Transverse colon (tissue), 4 donors: ENCODE results near the gene KCNE1. TPM values are rescaled to one million over a fixed set of nuclear protein-coding genes. Genes with fewer than 3 reads are reported as not detected.
A peak's percentile ranks its signal among the peaks of the same experiment; 100 is the strongest.

Experiments used
- DNase-seq: peaks from one replicate; pipeline ENCODE4 v3.0.0-alpha.2; 2019
- H3K27ac ChIP-seq, 4 donors: fragments of 200-600 bp; sonication (generic); 2 replicates each; pipeline ENCODE4 v1.5.1; 2016 to 2018; ENCODE audit warnings: inconsistent platforms in 4 of 4
- H3K27me3 ChIP-seq: fragments of 200-600 bp; sonication (generic); 2 replicates; pipeline ENCODE4 v1.5.1; 2017; ENCODE audit warnings: inconsistent platforms
- H3K36me3 ChIP-seq, 4 donors: fragments of 200-600 bp; sonication (generic); 2 replicates each; pipeline ENCODE4 v1.5.1; 2017 to 2019; ENCODE audit warnings: inconsistent platforms in 4 of 4
- H3K4me1 ChIP-seq, 4 donors: fragments of 200-600 bp; sonication (generic); 2 replicates each; pipeline ENCODE4 v1.5.1; 2017 to 2020; ENCODE audit warnings: inconsistent platforms in 4 of 4
- H3K4me3 ChIP-seq, 4 donors: fragments of 200-600 bp; sonication (generic); 1 replicate in 1 of 4; 2 replicates in 3 of 4; pipeline versions ENCODE4 v1.5.1 to v1.6.1; 2017 to 2019; ENCODE audit warnings: inconsistent platforms in 4 of 4
- H3K9me3 ChIP-seq, 2 donors: fragments of 200-600 bp; sonication (generic); 2 replicates each; pipeline ENCODE4 v1.5.1; 2017 to 2019; ENCODE audit warnings: inconsistent platforms in 2 of 2
- CTCF ChIP-seq, 5 experiments: fragments of 200-600 bp in 3 of 5; fragments of 450-650 bp in 2 of 5; sonication (generic) in 3 of 5; IDR thresholded peaks; 1 replicate in 2 of 5; 2 replicates in 3 of 5; pipeline ENCODE4 v1.5.1; 2016 to 2017; ENCODE audit warnings: antibody characterized with exemption in 5 of 5, inconsistent platforms in 3 of 5, mild to moderate bottlenecking in 2 of 5, moderate library complexity in 1 of 5
- EP300 ChIP-seq: sonication (generic); formaldehyde crosslinking; IDR thresholded peaks from one replicate; pipeline ENCODE4 v1.6.1; 2017; ENCODE audit warnings: antibody characterized with exemption, low read depth
- POLR2A ChIP-seq: fragments of 450-650 bp; IDR thresholded peaks from one replicate; pipeline ENCODE4 v1.6.1; 2016; ENCODE audit warnings: antibody characterized with exemption, mild to moderate bottlenecking, moderate library complexity
- POLR2AphosphoS5 ChIP-seq, 3 donors: sonication (generic); formaldehyde crosslinking; IDR thresholded peaks; one replicate each; pipeline ENCODE4 v1.6.1; 2016; ENCODE audit warnings: antibody characterized with exemption in 3 of 3
- WGBS, 2 donors: methylation state at CpG; one replicate each; pipeline ENCODE4 v1.1.5; 2018; ENCODE audit warnings: low coverage in 1 of 2; 5-methylcytosine and 5-hydroxymethylcytosine counted together
- in situ Hi-C, 4 donors: fragments of 200-750 bp; cut with MboI; loops; one replicate each; pipeline versions ENCODE4 v1.15.0 to v1.15.1; 2017; ENCODE audit warnings: low sequenced_read_pairs in 3 of 4, low pct_ligation_motif_present in 1 of 4, low pct_unique_long_range_greater_than_20kb in 1 of 4
- intact Hi-C: fragments of 100-400 bp; cut with DNase I; formaldehyde crosslinking; loops from one replicate; pipeline ENCODE4 v1.15.1; 2023; ENCODE audit warnings: low total_unique reads
- total RNA-seq, 4 donors: library from RNA; depleted of rRNA; stranded (reverse); fragments of >200 nt; gene quantifications; one replicate each; pipeline ENCODE4 v1.1.0, GENCODE V29; 2016

KCNE1 gene
- total RNA-seq, 4 donors from 2014 or later = 1.5 to 2.6 (median 2.4) TPM; not detected in 1

GRCh38 chr21:34523019-34523555, 11.1 kb upstream of the KCNE1 start:
- Histone ChIP-seq H3K27ac (peak overlapping the region; percentile 89 to 97 (median 94)), H3K36me3 (peaks cover 0 to 6% (median under 1%) of the 10 kb centered on the region in 4 donors), H3K4me3 (no peak overlapping the region), H3K27me3 (no peaks in the 10 kb centered on the region), H3K9me3 (no peaks in the 10 kb centered on the region), H3K4me1 (peaks cover 20 to 61% (median 51%) of the 10 kb centered on the region in 4 donors)
- DNase-seq = peak; percentile 55
- peak in 1 of 3 donors; percentile 2 for TF ChIP-seq POLR2AphosphoS5 (IDR thresholded peaks at IDR 0.05)
- TF ChIP-seq CTCF (IDR thresholded peaks at IDR 0.05) = no peak
- intact Hi-C loops = no loop called here
- 59 to 83% methylated on average over 2 to 7 of the region's 7 CpGs for WGBS, 2 donors
- in situ Hi-C loops = no loop called here

GRCh38 chr21:34522284-34522683, 10.3 kb upstream of the KCNE1 start:
- DNase-seq = peak; percentile 61
- TF ChIP-seq POLR2AphosphoS5 (IDR thresholded peaks at IDR 0.05) (no peak), CTCF (IDR thresholded peaks at IDR 0.05) (no peak), POLR2A (no peak), EP300 (no peak)
- intact Hi-C loops = no loop called here
- no peaks in the 10 kb centered on the region for H3K27me3 ChIP-seq
- in situ Hi-C loops = no loop called here
- H3K9me3 ChIP-seq = no peaks in the 10 kb centered on the region
- peaks cover 0 to 10% (median 2%) of the 10 kb centered on the region in 4 donors for H3K36me3 ChIP-seq
- H3K4me3 ChIP-seq = no peak overlapping the region
- peak overlapping the region; percentile 89 to 97 (median 94) for H3K27ac ChIP-seq
- 58 to 79% methylated on average over 2 to 6 of the region's 6 CpGs for WGBS, 2 donors
- peaks cover 17 to 53% (median 48%) of the 10 kb centered on the region in 4 donors for H3K4me1 ChIP-seq

- Histone ChIP-seq H3K27ac (peak overlapping the region; percentile 89 to 97 (median 94)), H3K36me3 (peaks cover 0 to 14% (median 2%) of the 10 kb centered on the region in 4 donors), H3K27me3 (no peaks in the 10 kb centered on the region), H3K4me1 (peaks cover 17 to 47% (median 44%) of the 10 kb centered on the region in 4 donors), H3K9me3 (no peaks in the 10 kb centered on the region), H3K4me3 (no peak overlapping the region)
- 95 to 100% methylated on average over 2 to 7 of the region's 7 CpGs for WGBS, 2 donors
- DNase-seq = no peak
- no peak for TF ChIP-seq EP300
- no peak for TF ChIP-seq POLR2A
- no peak for TF ChIP-seq CTCF (IDR thresholded peaks at IDR 0.05)
- TF ChIP-seq POLR2AphosphoS5 (IDR thresholded peaks at IDR 0.05) = no peak
- intact Hi-C loops (no loop called here), in situ Hi-C loops (no loop called here)
Measured at GRCh38 chr21:34521561-34521960, 9.6 kb upstream of the KCNE1 start.

- DNase-seq = no peak
- H3K27me3 ChIP-seq = no peaks in the 10 kb centered on the region
- peaks cover 0 to 14% (median 2%) of the 10 kb centered on the region in 4 donors for H3K36me3 ChIP-seq
- 92 to 97% methylated on average over 6 to 20 of the region's 20 CpGs for WGBS, 2 donors
- TF ChIP-seq EP300 (no peak), POLR2AphosphoS5 (IDR thresholded peaks at IDR 0.05) (no peak), CTCF (IDR thresholded peaks at IDR 0.05) (no peak), POLR2A (no peak)
- no peaks in the 10 kb centered on the region for H3K9me3 ChIP-seq
- H3K4me3 ChIP-seq = no peak overlapping the region
- intact Hi-C loops (no loop called here), in situ Hi-C loops (no loop called here)
- H3K4me1 ChIP-seq = peaks cover 17 to 42% (median 39%) of the 10 kb centered on the region in 4 donors
- peak overlapping the region; percentile 20 to 97 (median 90) for H3K27ac ChIP-seq
Measured at GRCh38 chr21:34520764-34521508, 8.9 kb upstream of the KCNE1 start.
